ENCODE results near the gene PCDH12.
"Not testable (repeated sequence)": the region's sequence is repeated elsewhere in the genome, so short reads cannot be mapped to it uniquely, and the experiment has no call there.

Gene PCDH12

DNA sequence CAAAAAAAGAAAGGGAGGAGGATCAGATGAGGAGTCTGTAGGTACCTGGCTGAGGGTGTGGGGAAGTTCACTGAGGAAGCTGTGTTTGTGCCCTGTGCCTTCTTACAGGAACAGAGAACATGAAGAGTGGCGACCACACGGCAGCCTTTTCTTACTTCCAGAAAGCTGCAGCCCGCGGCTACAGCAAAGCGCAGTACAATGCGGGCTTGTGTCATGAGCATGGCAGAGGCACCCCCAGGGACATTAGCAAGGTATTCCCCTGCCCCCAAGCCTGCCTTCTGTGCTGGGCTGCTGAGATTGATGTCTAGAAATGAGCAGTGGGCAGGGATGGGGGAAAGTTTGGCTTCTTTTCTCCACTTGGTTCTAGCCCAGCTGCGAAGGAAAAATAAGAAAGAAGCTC lies 24.9 kb downstream of the PCDH12 start:
- H3K4me3 ChIP-seq (ENCODE audit: low read depth, low read length), result no peak overlapping the region
- no peak for DNase-seq (ENCODE audit: low read depth)
- TF ChIP-seq, protein P1, sequence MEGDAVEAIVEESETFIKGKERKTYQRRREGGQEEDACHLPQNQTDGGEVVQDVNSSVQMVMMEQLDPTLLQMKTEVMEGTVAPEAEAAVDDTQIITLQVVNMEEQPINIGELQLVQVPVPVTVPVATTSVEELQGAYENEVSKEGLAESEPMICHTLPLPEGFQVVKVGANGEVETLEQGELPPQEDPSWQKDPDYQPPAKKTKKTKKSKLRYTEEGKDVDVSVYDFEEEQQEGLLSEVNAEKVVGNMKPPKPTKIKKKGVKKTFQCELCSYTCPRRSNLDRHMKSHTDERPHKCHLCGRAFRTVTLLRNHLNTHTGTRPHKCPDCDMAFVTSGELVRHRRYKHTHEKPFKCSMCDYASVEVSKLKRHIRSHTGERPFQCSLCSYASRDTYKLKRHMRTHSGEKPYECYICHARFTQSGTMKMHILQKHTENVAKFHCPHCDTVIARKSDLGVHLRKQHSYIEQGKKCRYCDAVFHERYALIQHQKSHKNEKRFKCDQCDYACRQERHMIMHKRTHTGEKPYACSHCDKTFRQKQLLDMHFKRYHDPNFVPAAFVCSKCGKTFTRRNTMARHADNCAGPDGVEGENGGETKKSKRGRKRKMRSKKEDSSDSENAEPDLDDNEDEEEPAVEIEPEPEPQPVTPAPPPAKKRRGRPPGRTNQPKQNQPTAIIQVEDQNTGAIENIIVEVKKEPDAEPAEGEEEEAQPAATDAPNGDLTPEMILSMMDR (IDR thresholded peaks at IDR 0.05; ENCODE audit: insufficient read depth, low read depth, low read length, missing control alignments), result no peak

DNA sequence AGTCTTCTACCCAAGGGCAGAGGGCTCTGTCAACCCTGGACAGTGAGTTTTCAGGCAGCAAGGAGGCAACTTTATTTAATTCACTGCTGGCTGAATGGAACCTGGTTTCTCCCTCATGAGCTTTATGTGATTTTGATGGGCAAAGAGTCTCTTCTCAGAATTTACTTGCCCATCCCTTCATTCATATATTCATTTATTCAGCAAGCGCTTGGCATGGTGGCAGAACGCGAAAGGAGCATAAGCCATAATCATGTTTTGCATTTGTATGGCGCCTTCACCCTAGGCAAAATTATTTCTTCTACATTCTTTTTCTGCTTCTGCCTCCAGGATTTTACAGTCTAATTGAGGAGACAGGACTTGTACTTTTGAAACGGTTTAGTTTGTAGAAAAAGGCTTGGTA lies 26.3 kb downstream of the PCDH12 start:
- TF ChIP-seq, protein P1 (IDR thresholded peaks at IDR 0.05; ENCODE audit: insufficient read depth, low read depth, low read length, missing control alignments), result no peak
- no peak overlapping the region for H3K4me3 ChIP-seq (ENCODE audit: low read depth, low read length)
- DNase-seq (ENCODE audit: low read depth), result no peak

DNA sequence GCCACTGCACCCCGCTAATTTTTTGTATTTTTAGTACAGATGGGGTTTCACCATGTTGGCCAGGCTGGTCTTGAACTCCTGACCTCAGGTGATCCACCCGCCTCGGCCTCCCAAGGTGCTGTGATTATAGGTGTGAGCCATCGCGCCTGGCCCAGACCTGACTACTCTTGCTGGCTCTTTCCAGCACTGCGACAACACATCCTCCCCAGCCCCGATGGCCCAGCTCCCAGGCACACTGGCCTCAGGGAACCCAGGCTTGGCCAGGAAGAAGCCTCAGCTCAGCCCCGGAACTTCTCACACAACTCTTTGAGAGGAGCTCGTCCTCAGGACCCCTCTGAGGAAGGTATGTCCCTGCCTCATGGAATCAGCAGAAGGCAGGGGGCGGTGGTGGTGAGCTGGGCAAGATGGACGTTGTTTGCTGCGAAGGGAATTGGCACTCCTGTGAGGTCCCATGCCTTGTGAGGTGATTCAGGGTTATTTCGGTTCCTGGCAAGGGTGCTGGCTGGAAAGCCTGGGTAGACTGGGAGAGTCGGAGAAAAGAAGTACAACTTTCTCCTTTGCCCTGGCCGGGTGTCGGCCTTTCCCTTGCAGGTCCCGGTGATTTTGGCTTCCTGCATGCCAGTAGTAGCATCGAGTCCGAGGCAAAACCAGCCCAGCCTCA lies 28.5 kb downstream of the PCDH12 start:
- TF ChIP-seq, protein P1 (IDR thresholded peaks at IDR 0.05; ENCODE audit: insufficient read depth, low read depth, low read length, missing control alignments), result no peak
- H3K4me3 ChIP-seq (ENCODE audit: low read depth, low read length), result no peak overlapping the region
- DNase-seq (ENCODE audit: low read depth), result no peak

DNA sequence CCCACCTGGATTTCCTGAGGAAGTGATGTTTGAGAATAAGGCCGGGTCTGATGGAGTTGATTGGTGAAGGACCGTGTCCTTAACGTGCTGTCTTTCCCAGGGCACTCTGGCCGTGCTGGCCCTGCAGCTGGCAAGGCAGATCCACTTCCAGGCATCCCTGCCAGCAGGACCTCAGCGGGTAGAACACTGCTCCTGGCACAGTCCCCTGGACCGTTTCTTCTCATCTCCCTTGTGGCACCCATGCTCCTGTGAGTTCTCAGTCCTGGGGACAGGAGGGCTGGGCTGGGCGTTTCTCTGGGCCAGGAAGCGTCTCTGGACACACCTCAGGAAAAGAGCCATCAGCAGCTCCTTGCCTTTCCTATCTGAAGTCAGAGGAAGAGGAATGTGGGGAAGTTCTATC lies 30.0 kb downstream of the PCDH12 start:
- no peak overlapping the region for H3K4me3 ChIP-seq (ENCODE audit: low read depth, low read length)
- no peak for DNase-seq (ENCODE audit: low read depth)
- TF ChIP-seq, protein P1 (IDR thresholded peaks at IDR 0.05; ENCODE audit: insufficient read depth, low read depth, low read length, missing control alignments), result no peak

DNA sequence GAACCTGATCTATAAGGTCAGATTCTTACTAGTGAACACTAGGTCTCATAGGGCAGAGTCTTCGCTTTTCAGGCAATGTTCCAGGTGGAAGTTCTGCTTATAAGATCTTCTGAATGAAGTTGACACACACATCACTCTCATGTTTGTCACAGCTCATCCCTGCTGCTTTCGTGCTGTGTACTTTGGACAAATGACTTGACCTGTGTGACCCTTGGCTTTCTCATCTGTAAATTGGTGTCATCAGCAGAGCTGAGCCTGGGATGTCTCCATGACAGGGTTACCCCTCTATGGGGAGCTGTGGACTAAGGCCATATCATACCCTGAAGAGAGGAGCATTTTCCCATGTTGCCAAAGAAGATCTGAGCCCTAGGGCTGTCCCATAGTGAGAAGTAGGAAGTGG lies 31.6 kb downstream of the PCDH12 start:
- DNase-seq (ENCODE audit: low read depth), result no peak
- no peak overlapping the region for H3K4me3 ChIP-seq (ENCODE audit: low read depth, low read length)
- TF ChIP-seq, protein P1 (IDR thresholded peaks at IDR 0.05; ENCODE audit: insufficient read depth, low read depth, low read length, missing control alignments), result no peak

DNA sequence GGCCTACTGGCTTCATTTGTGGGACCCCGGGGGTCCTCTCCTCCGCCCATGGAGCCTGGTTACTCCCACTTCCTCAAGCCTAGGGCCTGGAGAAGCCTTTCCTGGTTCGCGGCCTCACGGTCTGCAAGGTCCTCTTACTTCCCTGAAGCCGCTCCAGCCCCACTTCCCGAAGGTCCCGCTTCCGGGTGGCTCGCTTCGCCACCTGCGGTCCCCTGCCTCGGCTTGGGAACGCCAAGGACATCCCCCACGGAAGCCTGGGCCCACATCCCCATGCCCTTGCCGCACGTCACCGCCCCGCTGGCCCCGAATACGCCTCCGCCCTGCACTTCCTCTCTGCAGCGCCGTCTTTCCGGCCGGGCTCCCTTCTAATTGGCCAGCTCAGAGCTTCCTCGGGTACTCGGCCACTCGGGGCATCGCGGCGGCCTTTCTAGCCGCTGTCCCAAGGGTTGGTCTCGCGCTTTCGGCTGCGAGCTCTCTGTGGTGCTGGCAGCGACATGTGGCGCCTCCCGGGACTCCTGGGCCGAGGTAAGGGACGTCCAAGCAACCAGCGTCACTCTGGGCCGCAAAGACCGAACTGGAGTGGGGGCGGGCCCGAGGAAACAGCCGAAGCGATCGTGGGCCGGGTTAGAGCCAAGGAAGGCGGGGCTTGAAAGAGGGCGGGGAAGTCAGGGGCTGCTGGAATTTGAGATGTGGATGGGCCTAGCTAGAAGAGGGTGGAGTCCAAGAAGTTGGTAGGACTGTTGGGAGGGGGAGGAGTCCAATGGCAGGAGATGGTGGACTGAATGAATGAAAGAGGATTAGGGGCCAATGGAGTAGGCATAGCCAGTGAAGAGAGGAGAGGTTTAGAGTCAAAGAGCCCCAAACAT lies 34.3 kb downstream of the PCDH12 start, which contains the start of gene DELE1:
TSS of gene DELE1 (plus strand) at position 424 of the 866 bp plus-strand sequence. CDS start at position 495, 71 bp downstream.
- DNase-seq (ENCODE audit: low read depth), result peak; percentile 94
- peak within 1 kb of the TSS; percentile 80 for H3K4me3 ChIP-seq (ENCODE audit: low read depth, low read length)
- TF ChIP-seq, protein P1 (IDR thresholded peaks at IDR 0.05; ENCODE audit: insufficient read depth, low read depth, low read length, missing control alignments), result no peak

DNA sequence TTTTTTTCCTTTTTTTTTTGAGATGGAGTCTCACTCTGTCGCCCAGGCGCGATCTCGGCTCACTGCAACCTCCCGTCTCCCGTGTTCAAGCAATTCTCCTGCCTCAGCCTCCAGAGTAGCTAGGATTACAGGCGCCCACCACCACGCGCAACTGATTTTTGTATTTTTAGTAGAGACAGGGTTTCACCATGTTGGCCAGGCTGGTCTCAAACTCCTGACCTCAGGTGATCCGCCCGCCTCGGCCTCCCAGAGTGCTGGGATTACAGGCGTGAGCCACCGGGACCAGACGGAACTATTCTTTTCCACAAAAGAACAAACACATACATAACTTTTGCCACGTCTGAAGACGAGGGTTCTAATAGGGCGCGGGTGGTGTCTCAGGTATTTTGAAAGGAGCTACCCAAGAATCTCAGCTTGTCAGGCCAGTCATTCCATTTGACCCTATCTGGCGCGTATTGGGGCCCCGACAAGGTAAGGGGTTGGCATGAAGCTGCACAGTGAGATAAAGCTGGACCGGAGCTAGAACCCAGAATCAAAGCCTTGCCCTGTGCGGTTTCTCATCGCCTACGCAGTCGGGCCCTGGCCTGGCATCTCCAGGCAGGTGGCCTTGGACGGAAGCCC lies 35.1 kb downstream of the PCDH12 start:
- peak overlapping the region; percentile 80 for H3K4me3 ChIP-seq (ENCODE audit: low read depth, low read length)
- not testable (repeated sequence) for DNase-seq (ENCODE audit: low read depth)

Measured in GM12865 (cell line).